Neural cell (in vitro differentiated cells): ENCODE measurements around the gene KL. TPM values are rescaled to one million over a fixed set of nuclear protein-coding genes. Genes with fewer than 3 reads are reported as not detected.

Experiments
- H2AFZ ChIP-seq: fragments of 200-600, 300-800 bp; sonication (generic), shearing (Covaris generic); 2 replicates; pipeline ENCODE4 v1.6.0; 2014; ENCODE audit warnings: low read depth, mild to moderate bottlenecking, antibody characterized with exemption, low read length, moderate library complexity
- H3F3A ChIP-seq: fragments of 200-600 bp; shearing (Covaris generic); 2 replicates; pipeline ENCODE4 v1.6.1; 2016; ENCODE audit warnings: mild to moderate bottlenecking, moderate library complexity, mixed read lengths, antibody characterized with exemption, low read length; ENCODE audit not compliant: insufficient read depth, poor library complexity, severe bottlenecking
- H3K27ac ChIP-seq: fragments of 200-600, 300-800 bp; sonication (generic), shearing (Covaris generic); 2 replicates; pipeline ENCODE4 v1.5.1; 2014; ENCODE audit warnings: mild to moderate bottlenecking, low read length, moderate library complexity
- H3K27me3 ChIP-seq: fragments of 300-800, 200-600 bp; sonication (generic), shearing (Covaris generic); 2 replicates; pipeline ENCODE4 v1.6.0; 2014; ENCODE audit warnings: mild to moderate bottlenecking, low read depth, low read length, moderate library complexity; ENCODE audit not compliant: insufficient read depth
- H3K36me3 ChIP-seq: fragments of 300-800, 200-600 bp; sonication (generic), shearing (Covaris generic); 2 replicates; pipeline ENCODE4 v1.5.1; 2014; ENCODE audit warnings: mild to moderate bottlenecking, antibody characterized with exemption, low read length, moderate library complexity; ENCODE audit not compliant: insufficient read depth
- H3K4me2 ChIP-seq: fragments of 300-800, 200-600 bp; sonication (generic), shearing (Covaris generic); 2 replicates; pipeline ENCODE4 v1.6.0; 2014; ENCODE audit warnings: mild to moderate bottlenecking, low read length
- H3K4me3 ChIP-seq: fragments of 300-800, 200-600 bp; sonication (generic), shearing (Covaris generic); 2 replicates; pipeline ENCODE4 v1.5.1; 2014; ENCODE audit warnings: mild to moderate bottlenecking, low read length, moderate library complexity
- H3K79me2 ChIP-seq: fragments of 200-600 bp; shearing (Covaris generic); replicated peaks from 2 replicates; pipeline ENCODE4 v1.6.0; 2014; ENCODE audit warnings: mild to moderate bottlenecking, low read length, moderate library complexity; ENCODE audit not compliant: insufficient read depth
- H3K9ac ChIP-seq: fragments of 300-800, 200-600 bp; sonication (generic), shearing (Covaris generic); 2 replicates; pipeline ENCODE4 v1.6.1; 2016; ENCODE audit warnings: mild to moderate bottlenecking, low read length, mixed read lengths
- H3K9me2 ChIP-seq: fragments of 200-600 bp; shearing (Covaris generic); 2 replicates; pipeline ENCODE4 v1.6.1; 2016; ENCODE audit warnings: mild to moderate bottlenecking, low read length, mixed read lengths; ENCODE audit not compliant: insufficient read depth
- H3K9me3 ChIP-seq: fragments of 200-600, 300-800 bp; sonication (generic), shearing (Covaris generic); 2 replicates; pipeline ENCODE4 v1.6.1; 2016; ENCODE audit warnings: mild to moderate bottlenecking, mixed run types, low read length, moderate library complexity, mixed read lengths
- H4K20me1 ChIP-seq: fragments of 200-600 bp; shearing (Covaris generic); 2 replicates; pipeline ENCODE4 v1.6.1; 2016; ENCODE audit warnings: mild to moderate bottlenecking, mixed run types; ENCODE audit not compliant: insufficient read depth
- EP300 ChIP-seq: fragments of 450-650 bp; conservative IDR thresholded peaks from 2 replicates; pipeline ENCODE4 v1.6.1; 2014; ENCODE audit warnings: antibody characterized with exemption, mild to moderate bottlenecking, moderate library complexity; ENCODE audit not compliant: poor library complexity, severe bottlenecking
- EZH2 ChIP-seq: fragments of 200-600, 300-800 bp; shearing (Covaris generic), sonication (generic); IDR thresholded peaks from 2 replicates; pipeline ENCODE4 v1.6.1; 2014; ENCODE audit warnings: antibody characterized with exemption, low read length, borderline replicate concordance, mild to moderate bottlenecking; ENCODE audit not compliant: insufficient read depth, poor library complexity, severe bottlenecking
- MXI1 ChIP-seq: fragments of 450-650 bp; conservative IDR thresholded peaks from 2 replicates; pipeline ENCODE4 v1.6.1; 2014; ENCODE audit warnings: antibody characterized with exemption, mild to moderate bottlenecking; ENCODE audit not compliant: poor library complexity, severe bottlenecking
- POLR2AphosphoS5 ChIP-seq: IDR thresholded peaks from 2 replicates; pipeline ENCODE4 v1.6.1; 2012
- RAD21 ChIP-seq: fragments of 450-650 bp; conservative IDR thresholded peaks from 2 replicates; pipeline ENCODE4 v1.6.1; 2014; ENCODE audit warnings: antibody characterized with exemption, mild to moderate bottlenecking, moderate library complexity
- REST ChIP-seq: IDR thresholded peaks from 2 replicates; pipeline ENCODE4 v1.6.1; 2012; ENCODE audit warnings: borderline replicate concordance
- SMC3 ChIP-seq: fragments of 450-650 bp; conservative IDR thresholded peaks from 2 replicates; pipeline ENCODE4 v1.6.1; 2014; ENCODE audit warnings: antibody characterized with exemption, mild to moderate bottlenecking, moderate library complexity; ENCODE audit not compliant: poor library complexity
- TAF1 ChIP-seq: IDR thresholded peaks from 2 replicates; pipeline ENCODE4 v1.6.1; 2012; ENCODE audit warnings: low read depth
- polyA plus RNA-seq: library from polyadenylated mRNA; depleted of rRNA; stranded (reverse); fragments of >200 nt; gene quantifications from 2 replicates; pipeline ENCODE4 v1.2.3, GENCODE V29; 2014
- TF ChIP-seq, protein P1 (sequence below): fragments of 450-650 bp; IDR thresholded peaks from 2 replicates; pipeline ENCODE4 v1.5.1; 2014; ENCODE audit warnings: antibody characterized with exemption, mild to moderate bottlenecking, moderate library complexity; ENCODE audit not compliant: poor library complexity, severe bottlenecking

KL gene
- polyA plus RNA-seq, 1 donor from 2014 or later = 0.09 TPM

DNA sequence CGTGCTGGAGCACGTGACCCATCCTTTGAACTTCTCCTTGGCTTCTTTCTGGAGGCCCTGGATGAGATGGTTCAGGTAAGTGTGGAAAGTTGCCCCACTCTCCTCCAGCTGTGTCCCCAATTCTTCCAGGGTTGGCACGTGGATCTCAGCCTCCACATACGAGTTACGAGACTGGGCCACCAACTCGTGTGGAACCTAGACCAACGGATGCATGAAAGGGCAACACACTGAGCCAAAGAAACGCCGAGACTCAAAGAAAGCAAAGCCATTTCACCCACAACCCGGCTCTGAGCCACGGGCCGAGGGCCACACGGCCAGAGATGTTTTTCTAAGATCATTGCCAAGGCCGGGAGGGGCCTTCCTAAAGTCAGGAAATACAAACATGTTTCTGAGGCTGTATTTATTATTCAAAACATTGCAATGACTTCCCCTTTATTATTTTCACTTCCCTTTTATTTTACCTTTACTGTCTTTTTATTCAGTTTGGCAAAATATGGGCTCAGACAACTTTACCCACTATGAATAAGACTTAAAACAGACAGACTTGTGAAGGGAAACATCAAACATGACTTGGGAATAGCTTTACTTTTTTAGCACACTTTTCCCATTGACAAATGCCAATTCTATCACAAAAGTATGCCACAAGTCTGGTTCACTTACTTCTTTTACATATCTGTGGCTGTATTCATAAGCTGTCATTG lies 94.6 kb downstream of the KL start:
- Histone ChIP-seq H3K36me3 (no peaks in the 10 kb centered on the region), H3K4me2 (no peak overlapping the region)

DNA sequence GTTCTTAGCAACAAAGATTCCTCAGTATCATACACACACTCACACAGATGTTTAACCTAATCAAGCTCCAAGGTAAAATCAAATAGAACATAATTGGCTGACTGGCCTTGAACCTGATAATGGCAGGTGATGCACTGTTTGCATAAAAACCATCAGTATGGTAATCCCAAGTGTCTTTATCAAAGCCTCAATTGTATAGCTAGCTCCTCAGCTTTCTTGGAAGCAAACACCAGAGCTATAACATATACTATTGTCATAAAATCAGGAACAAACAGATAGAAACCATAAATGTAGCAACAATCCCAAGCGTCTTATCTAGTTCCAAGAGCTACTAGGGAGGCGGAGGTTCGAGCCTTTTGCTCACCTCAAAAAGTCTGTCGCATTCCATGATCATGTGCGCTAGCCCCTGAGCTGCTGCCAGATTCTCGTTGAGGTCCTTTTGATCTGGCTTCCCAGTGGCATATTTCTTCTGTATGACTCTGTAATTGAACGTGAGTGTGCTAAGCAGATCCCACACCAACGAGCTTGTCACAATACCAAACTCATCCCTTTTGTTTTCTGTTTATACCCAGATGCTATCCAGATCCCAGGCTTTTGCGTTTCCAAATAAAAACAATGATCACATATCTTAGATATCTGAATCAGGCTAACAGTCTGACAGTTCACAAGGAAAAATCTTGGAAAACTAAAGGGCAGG lies 95.3 kb downstream of the KL start:
- H3K4me3 ChIP-seq = no peak overlapping the region
- H4K20me1 ChIP-seq = no peaks in the 10 kb centered on the region
- no peak overlapping the region for H3K4me2 ChIP-seq
- no peaks in the 10 kb centered on the region for H3K9me2 ChIP-seq
- no peaks in the 10 kb centered on the region for H3K79me2 ChIP-seq
- no peaks in the 10 kb centered on the region for H3K27me3 ChIP-seq
- no peak overlapping the region for H2AFZ ChIP-seq
- no peaks in the 10 kb centered on the region for H3K9me3 ChIP-seq
- H3F3A ChIP-seq = no peaks in the 10 kb centered on the region
- H3K9ac ChIP-seq = no peak overlapping the region
- no peaks in the 10 kb centered on the region for H3K36me3 ChIP-seq
- no peak overlapping the region for H3K27ac ChIP-seq
- TF ChIP-seq SMC3 = no peak
- TF ChIP-seq EP300 = no peak
- no peak for TF ChIP-seq RAD21
- no peak for TF ChIP-seq POLR2AphosphoS5
- TF ChIP-seq EZH2 = no peak
- no peak for TF ChIP-seq TAF1
- no peak for TF ChIP-seq MXI1
- TF ChIP-seq, protein P1, sequence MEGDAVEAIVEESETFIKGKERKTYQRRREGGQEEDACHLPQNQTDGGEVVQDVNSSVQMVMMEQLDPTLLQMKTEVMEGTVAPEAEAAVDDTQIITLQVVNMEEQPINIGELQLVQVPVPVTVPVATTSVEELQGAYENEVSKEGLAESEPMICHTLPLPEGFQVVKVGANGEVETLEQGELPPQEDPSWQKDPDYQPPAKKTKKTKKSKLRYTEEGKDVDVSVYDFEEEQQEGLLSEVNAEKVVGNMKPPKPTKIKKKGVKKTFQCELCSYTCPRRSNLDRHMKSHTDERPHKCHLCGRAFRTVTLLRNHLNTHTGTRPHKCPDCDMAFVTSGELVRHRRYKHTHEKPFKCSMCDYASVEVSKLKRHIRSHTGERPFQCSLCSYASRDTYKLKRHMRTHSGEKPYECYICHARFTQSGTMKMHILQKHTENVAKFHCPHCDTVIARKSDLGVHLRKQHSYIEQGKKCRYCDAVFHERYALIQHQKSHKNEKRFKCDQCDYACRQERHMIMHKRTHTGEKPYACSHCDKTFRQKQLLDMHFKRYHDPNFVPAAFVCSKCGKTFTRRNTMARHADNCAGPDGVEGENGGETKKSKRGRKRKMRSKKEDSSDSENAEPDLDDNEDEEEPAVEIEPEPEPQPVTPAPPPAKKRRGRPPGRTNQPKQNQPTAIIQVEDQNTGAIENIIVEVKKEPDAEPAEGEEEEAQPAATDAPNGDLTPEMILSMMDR = no peak

More for the DNA sequence above, 94.6 kb downstream of the KL start:
- Histone ChIP-seq H3K9ac (no peak overlapping the region), H3K79me2 (no peaks in the 10 kb centered on the region), H3K9me2 (no peaks in the 10 kb centered on the region), H3K4me3 (no peak overlapping the region), H3F3A (no peaks in the 10 kb centered on the region), H3K27ac (no peak overlapping the region), H3K9me3 (no peaks in the 10 kb centered on the region), H2AFZ (no peak overlapping the region), H4K20me1 (no peaks in the 10 kb centered on the region), H3K27me3 (no peaks in the 10 kb centered on the region)
- TF ChIP-seq, protein P1 = no peak
- TF ChIP-seq SMC3 (no peak), REST (no peak), EZH2 (no peak), RAD21 (no peak), EP300 (no peak), POLR2AphosphoS5 (no peak), MXI1 (no peak), TAF1 (no peak)
